Transverse colon (tissue), 4 donors: ENCODE results near the gene DGAT2.

Experiments used
- EP300 ChIP-seq: sonication (generic); formaldehyde crosslinking; IDR thresholded peaks from one replicate; pipeline ENCODE4 v1.6.1; 2017; ENCODE audit warnings: antibody characterized with exemption, low read depth
- POLR2A ChIP-seq: fragments of 450-650 bp; IDR thresholded peaks from one replicate; pipeline ENCODE4 v1.6.1; 2016; ENCODE audit warnings: antibody characterized with exemption, mild to moderate bottlenecking, moderate library complexity
- POLR2AphosphoS5 ChIP-seq, 3 donors: sonication (generic); formaldehyde crosslinking; IDR thresholded peaks; one replicate each; pipeline ENCODE4 v1.6.1; 2016; ENCODE audit warnings: antibody characterized with exemption in 3 of 3
- TF ChIP-seq, protein P1 (sequence below), 5 experiments: fragments of 200-600 bp in 3 of 5; fragments of 450-650 bp in 2 of 5; sonication (generic) in 3 of 5; IDR thresholded peaks; 1 replicate in 2 of 5; 2 replicates in 3 of 5; pipeline ENCODE4 v1.5.1; 2016 to 2017; ENCODE audit warnings: antibody characterized with exemption in 5 of 5, inconsistent platforms in 3 of 5, mild to moderate bottlenecking in 2 of 5, moderate library complexity in 1 of 5

DNA sequence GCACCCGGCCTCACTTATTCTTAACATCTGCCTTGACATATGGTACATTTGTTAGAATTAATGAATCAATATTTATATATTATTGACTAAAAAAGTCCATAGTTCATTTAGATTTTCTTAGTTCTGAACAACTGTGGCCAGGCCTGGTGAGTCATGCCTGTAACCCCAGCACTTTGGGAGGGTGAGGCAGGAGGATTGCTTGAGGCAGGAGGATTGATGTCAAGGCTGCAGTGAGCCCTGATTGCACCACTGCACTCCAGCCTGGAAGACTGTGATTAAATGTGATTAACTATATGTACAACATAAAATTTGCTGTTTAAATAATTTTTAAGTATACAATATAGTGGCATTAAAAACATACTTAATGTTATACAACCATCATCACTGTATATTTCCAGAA is 52.1 kb downstream of the DGAT2 start:
- TF ChIP-seq, protein P1, sequence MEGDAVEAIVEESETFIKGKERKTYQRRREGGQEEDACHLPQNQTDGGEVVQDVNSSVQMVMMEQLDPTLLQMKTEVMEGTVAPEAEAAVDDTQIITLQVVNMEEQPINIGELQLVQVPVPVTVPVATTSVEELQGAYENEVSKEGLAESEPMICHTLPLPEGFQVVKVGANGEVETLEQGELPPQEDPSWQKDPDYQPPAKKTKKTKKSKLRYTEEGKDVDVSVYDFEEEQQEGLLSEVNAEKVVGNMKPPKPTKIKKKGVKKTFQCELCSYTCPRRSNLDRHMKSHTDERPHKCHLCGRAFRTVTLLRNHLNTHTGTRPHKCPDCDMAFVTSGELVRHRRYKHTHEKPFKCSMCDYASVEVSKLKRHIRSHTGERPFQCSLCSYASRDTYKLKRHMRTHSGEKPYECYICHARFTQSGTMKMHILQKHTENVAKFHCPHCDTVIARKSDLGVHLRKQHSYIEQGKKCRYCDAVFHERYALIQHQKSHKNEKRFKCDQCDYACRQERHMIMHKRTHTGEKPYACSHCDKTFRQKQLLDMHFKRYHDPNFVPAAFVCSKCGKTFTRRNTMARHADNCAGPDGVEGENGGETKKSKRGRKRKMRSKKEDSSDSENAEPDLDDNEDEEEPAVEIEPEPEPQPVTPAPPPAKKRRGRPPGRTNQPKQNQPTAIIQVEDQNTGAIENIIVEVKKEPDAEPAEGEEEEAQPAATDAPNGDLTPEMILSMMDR (IDR thresholded peaks at IDR 0.05): no peak
- no peak for TF ChIP-seq EP300
- TF ChIP-seq POLR2AphosphoS5 (IDR thresholded peaks at IDR 0.05): no peak
- no peak for TF ChIP-seq POLR2A
